PC-9 (cell line): ENCODE data around the gene PCNT. TPM values are rescaled to one million over a fixed set of nuclear protein-coding genes. Genes with fewer than 3 reads are reported as not detected.

ENCODE experiments used
- BruUV-seq: library from RNA; stranded (reverse); fragments of 400-500 nt; replicated peaks from 2 replicates; lab custom pipeline; 2021; lab: Mats Ljungman, UMichigan
- CTCF ChIA-PET: fragments of 300-600 bp; sonication (Branson Sonifier 250); formaldehyde crosslinking; loops from one replicate; lab custom pipeline; 2022; ENCODE audit warnings: antibody characterized with exemption; lab: Charles Lee
- POLR2A ChIA-PET: fragments of 300-600 bp; sonication (Branson Sonifier 250); formaldehyde crosslinking; loops from one replicate; lab custom pipeline; 2022; ENCODE audit warnings: antibody characterized with exemption; ENCODE audit not compliant: unreplicated experiment; lab: Charles Lee
- DNase-seq, 2 experiments: peaks; one replicate each; pipeline versions ENCODE4 v3.0.0 to v3.0.0-alpha.2; 2015 to 2022; ENCODE audit warnings: mixed read lengths in 1 of 2
- H2AFZ ChIP-seq: fragments of 200-600 bp; sonication (generic); 2 replicates; pipeline ENCODE4 v1.8.1; 2017; ENCODE audit warnings: antibody characterized with exemption
- H3F3A ChIP-seq: fragments of 200-600 bp; sonication (generic); 2 replicates; pipeline ENCODE4 v1.8.1; 2017; ENCODE audit warnings: antibody characterized with exemption, mild to moderate bottlenecking, low read depth; ENCODE audit not compliant: insufficient read depth
- H3K27ac ChIP-seq: fragments of 200-600 bp; sonication (generic); 2 replicates; pipeline ENCODE4 v1.6.1; 2016; ENCODE audit warnings: mixed run types
- H3K27me3 ChIP-seq: fragments of 200-600 bp; sonication (generic); 2 replicates; pipeline ENCODE4 v1.6.1; 2016; ENCODE audit warnings: low read depth, mixed run types; ENCODE audit not compliant: insufficient read depth
- H3K36me3 ChIP-seq: fragments of 200-600 bp; sonication (generic); 2 replicates; pipeline ENCODE4 v1.6.1; 2016; ENCODE audit warnings: low read depth, mixed run types
- H3K4me1 ChIP-seq: fragments of 200-600 bp; sonication (generic); replicated peaks from 2 replicates; pipeline ENCODE4 v1.6.1; 2016; ENCODE audit warnings: mixed run types; ENCODE audit not compliant: insufficient read depth
- H3K4me2 ChIP-seq: fragments of 200-600 bp; sonication (generic); 2 replicates; pipeline ENCODE4 v1.6.1; 2017; ENCODE audit warnings: mixed run types
- H3K4me3 ChIP-seq: fragments of 200-600 bp; sonication (generic); 2 replicates; pipeline ENCODE4 v1.6.1; 2016; ENCODE audit warnings: mixed run types
- H3K79me2 ChIP-seq: fragments of 200-600 bp; sonication (generic); 2 replicates; pipeline ENCODE4 v1.6.1; 2017; ENCODE audit warnings: low read depth, mixed run types
- H3K9me2 ChIP-seq: fragments of 200-600 bp; sonication (generic); 2 replicates; pipeline ENCODE4 v1.8.1; 2017; ENCODE audit warnings: mild to moderate bottlenecking; ENCODE audit not compliant: insufficient read depth
- H3K9me3 ChIP-seq: fragments of 200-600 bp; sonication (generic); 2 replicates; pipeline ENCODE4 v1.8.1; 2016; ENCODE audit warnings: low read depth; ENCODE audit not compliant: insufficient read depth
- H4K20me1 ChIP-seq: fragments of 200-600 bp; sonication (generic); 2 replicates; pipeline ENCODE4 v1.8.1; 2017; ENCODE audit not compliant: insufficient read depth
- CTCF ChIP-seq: fragments of 200-600 bp; sonication (generic); conservative IDR thresholded peaks from 2 replicates; pipeline ENCODE4 v1.6.1; 2017; ENCODE audit warnings: mixed run types, antibody characterized with exemption, mild to moderate bottlenecking, moderate library complexity
- EZH2 ChIP-seq: fragments of 200-600 bp; sonication (generic); IDR thresholded peaks from 2 replicates; pipeline ENCODE4 v1.8.0; 2017; ENCODE audit warnings: antibody characterized with exemption, low read depth
- intact Hi-C: fragments of 100-400 bp; cut with micrococcal nuclease; formaldehyde crosslinking; loops from one replicate; pipeline ENCODE4 v1.10.0; 2022; ENCODE audit not compliant: unreplicated experiment
- total RNA-seq: library from RNA; stranded (reverse); gene quantifications from 2 replicates; pipeline ENCODE4 v1.2.3, GENCODE V29; 2021

Gene PCNT
- total RNA-seq, 1 experiment from 2014 or later: 33.4 TPM

GRCh38 chr21:46368533-46369285 is 44.8 kb downstream of the PCNT start:
- Histone ChIP-seq H3K9me2 (no peaks in the 10 kb centered on the region), H3K27me3 (no peaks in the 10 kb centered on the region), H3K4me1 (no peaks in the 10 kb centered on the region), H3K4me3 (no peak overlapping the region), H2AFZ (no peak overlapping the region), H3K4me2 (no peak overlapping the region), H3K9me3 (no peaks in the 10 kb centered on the region), H3K27ac (no peak overlapping the region), H3K36me3 (no peaks in the 10 kb centered on the region), H4K20me1 (no peaks in the 10 kb centered on the region), H3K79me2 (no peaks in the 10 kb centered on the region), H3F3A (no peaks in the 10 kb centered on the region)
- POLR2A ChIA-PET: no interaction called here
- no peak for TF ChIP-seq EZH2
- no peak for TF ChIP-seq CTCF
- no peak for DNase-seq
- BruUV-seq: no TSS peak
- intact Hi-C loops: no loop called here
- CTCF ChIA-PET: no interaction called here

GRCh38 chr21:46369520-46370235 is 45.7 kb downstream of the PCNT start:
- Histone ChIP-seq H3K27ac (no peak overlapping the region), H3K4me1 (no peaks in the 10 kb centered on the region), H3K9me2 (no peaks in the 10 kb centered on the region), H3K36me3 (no peaks in the 10 kb centered on the region), H3K9me3 (no peaks in the 10 kb centered on the region), H3K27me3 (no peaks in the 10 kb centered on the region), H4K20me1 (no peaks in the 10 kb centered on the region), H3K4me3 (no peak overlapping the region), H2AFZ (no peak overlapping the region), H3K4me2 (no peak overlapping the region), H3F3A (no peaks in the 10 kb centered on the region), H3K79me2 (no peaks in the 10 kb centered on the region)
- BruUV-seq: no TSS peak
- ChIA-PET POLR2A (no interaction called here), CTCF (no interaction called here)
- intact Hi-C loops: no loop called here
- no peak for DNase-seq
- no peak for TF ChIP-seq CTCF
- no peak for TF ChIP-seq EZH2

- no peak for DNase-seq
- no TSS peak for BruUV-seq
- TF ChIP-seq EZH2 (no peak), CTCF (no peak)
- H2AFZ ChIP-seq: no peak overlapping the region
- no peaks in the 10 kb centered on the region for H3K36me3 ChIP-seq
- POLR2A ChIA-PET: no interaction called here
- no peaks in the 10 kb centered on the region for H3K4me1 ChIP-seq
- no peaks in the 10 kb centered on the region for H3F3A ChIP-seq
- CTCF ChIA-PET: no interaction called here
- H3K27ac ChIP-seq: no peak overlapping the region
- H3K4me2 ChIP-seq: no peak overlapping the region
- no peaks in the 10 kb centered on the region for H3K9me3 ChIP-seq
- no peaks in the 10 kb centered on the region for H3K79me2 ChIP-seq
- intact Hi-C loops: no loop called here
- H3K9me2 ChIP-seq: no peaks in the 10 kb centered on the region
- no peaks in the 10 kb centered on the region for H3K27me3 ChIP-seq
- no peaks in the 10 kb centered on the region for H4K20me1 ChIP-seq
- no peak overlapping the region for H3K4me3 ChIP-seq
Measured at GRCh38 chr21:46371204-46372013, 47.5 kb downstream of the PCNT start.
